H1 (cell line): ENCODE measurements around the gene PLXDC2. TPM values are rescaled to one million over a fixed set of nuclear protein-coding genes. Genes with fewer than 3 reads are reported as not detected.

Experiments
- CTCF ChIA-PET: fragments of 300-600 bp; sonication (Branson Sonifier 250); formaldehyde crosslinking; loops from one replicate; lab custom pipeline; 2021; ENCODE audit not compliant: partially characterized antibody; lab: Charles Lee
- POLR2A ChIA-PET: fragments of 300-600 bp; sonication (Branson Sonifier 250); formaldehyde crosslinking; loops from one replicate; lab custom pipeline; 2021; ENCODE audit warnings: inconsistent platforms; ENCODE audit not compliant: partially characterized antibody; lab: Charles Lee
- DNase-seq, 2 experiments: peaks; one replicate each; pipeline versions ENCODE4 v3.0.0 to v3.0.0-alpha.2; 2010 to 2022; ENCODE audit warnings: low spot score in 2 of 2, low read depth in 1 of 2, mixed read lengths in 1 of 2
- FAIRE-seq: peaks from 2 replicates; lab custom pipeline; 2011; peaks lifted over from hg19 to GRCh38; lab: Jason Lieb, UNC
- H2AFZ ChIP-seq: 2 replicates; pipeline ENCODE4 v1.8.1; 2012; ENCODE audit warnings: low read length, inconsistent platforms
- H2AK5ac ChIP-seq: 2 replicates; pipeline ENCODE4 v1.6.1; 2013; ENCODE audit warnings: low read depth, low read length
- H2BK120ac ChIP-seq: replicated peaks from 2 replicates; pipeline ENCODE3; 2013; ENCODE audit warnings: low read depth, low read length, inconsistent platforms
- H2BK12ac ChIP-seq: 2 replicates; pipeline ENCODE4 v1.6.1; 2013; ENCODE audit warnings: low read depth, low read length
- H2BK15ac ChIP-seq: 2 replicates; pipeline ENCODE4 v1.6.1; 2013; ENCODE audit warnings: low read length
- H2BK20ac ChIP-seq: 2 replicates; pipeline ENCODE4 v1.6.1; 2013; ENCODE audit warnings: low read length
- H2BK5ac ChIP-seq: 2 replicates; pipeline ENCODE4 v1.6.1; 2013; ENCODE audit warnings: low read depth, low read length
- H3K14ac ChIP-seq: 2 replicates; pipeline ENCODE4 v1.6.1; 2013; ENCODE audit warnings: inconsistent platforms; ENCODE audit not compliant: insufficient read length
- H3K18ac ChIP-seq: 2 replicates; pipeline ENCODE4 v1.6.1; 2013; ENCODE audit warnings: low read length; ENCODE audit errors: extremely low read depth
- H3K23ac ChIP-seq: 2 replicates; pipeline ENCODE4 v1.6.1; 2013; ENCODE audit warnings: inconsistent platforms; ENCODE audit not compliant: insufficient read length
- H3K23me2 ChIP-seq: 2 replicates; pipeline ENCODE4 v1.6.1; 2013; ENCODE audit warnings: low read depth, low read length
- H3K27ac ChIP-seq: 2 replicates; pipeline ENCODE4 v1.6.1; 2011; ENCODE audit warnings: low read depth, low read length, inconsistent platforms
- H3K27me3 ChIP-seq, 4 experiments: replicated peaks in 1 of 4; 1 replicate in 1 of 4; 2 replicates in 3 of 4; pipeline versions ENCODE4 v1.6.1 to v1.8.1; 2011 to 2013; ENCODE audit warnings: low read length in 3 of 4, mild to moderate bottlenecking in 3 of 4, inconsistent platforms in 2 of 4, mixed read lengths in 2 of 4, moderate library complexity in 1 of 4; ENCODE audit not compliant: control insufficient read depth in 3 of 4, insufficient read depth in 3 of 4; ENCODE audit errors: extremely low read depth in 1 of 4
- H3K36me3 ChIP-seq, 4 experiments: 2 replicates each; pipeline versions ENCODE4 v1.6.1 to v1.8.1; 2011 to 2013; ENCODE audit warnings: mild to moderate bottlenecking in 4 of 4, low read length in 3 of 4, moderate library complexity in 2 of 4, control low read depth in 1 of 4, inconsistent platforms in 1 of 4; ENCODE audit not compliant: insufficient read depth in 4 of 4, control insufficient read depth in 2 of 4
- H3K4ac ChIP-seq: replicated peaks from 2 replicates; pipeline ENCODE3; 2013; ENCODE audit warnings: low read length, low read depth, mixed read lengths, inconsistent platforms; ENCODE audit not compliant: insufficient read length
- H3K4me1 ChIP-seq, 4 experiments: replicated peaks in 1 of 4; 1 replicate in 1 of 4; 2 replicates in 3 of 4; pipeline versions ENCODE4 v1.6.1 to v1.8.1; 2011 to 2013; ENCODE audit warnings: low read length in 3 of 4, inconsistent platforms in 2 of 4, mixed read lengths in 1 of 4; ENCODE audit not compliant: insufficient read depth in 4 of 4, control insufficient read depth in 3 of 4
- H3K4me2 ChIP-seq, 2 experiments: 2 replicates each; pipeline versions ENCODE4 v1.6.1 to v1.8.1; 2011 to 2013; ENCODE audit warnings: low read depth in 2 of 2, low read length in 2 of 2, control low read depth in 1 of 2, inconsistent platforms in 1 of 2, mild to moderate bottlenecking in 1 of 2; ENCODE audit not compliant: insufficient read depth in 1 of 2
- H3K4me3 ChIP-seq, 4 experiments: fragments of 200-600, 300-600 bp in 1 of 4; sonication (generic), shearing (Covaris generic), sonication (Bioruptor Twin) in 1 of 4; 2 replicates each; pipeline versions ENCODE4 v1.5.1 to v1.8.1; 2011 to 2016; ENCODE audit warnings: low read length in 4 of 4, low read depth in 3 of 4, control low read depth in 2 of 4, inconsistent platforms in 2 of 4, mild to moderate bottlenecking in 2 of 4, mixed read lengths in 1 of 4, moderate library complexity in 1 of 4; ENCODE audit not compliant: insufficient read depth in 2 of 4; ENCODE audit errors: extremely low read depth in 1 of 4
- H3K56ac ChIP-seq: replicated peaks from 2 replicates; pipeline ENCODE3; 2013; ENCODE audit warnings: low read depth, mild to moderate bottlenecking, mixed read lengths, low read length, inconsistent platforms; ENCODE audit not compliant: insufficient read length
- H3K79me1 ChIP-seq: 2 replicates; pipeline ENCODE4 v1.6.1; 2013; ENCODE audit warnings: low read depth, low read length, control low read depth
- H3K79me2 ChIP-seq, 2 experiments: 2 replicates each; pipeline versions ENCODE4 v1.6.1 to v1.8.1; 2012 to 2013; ENCODE audit warnings: low read length in 2 of 2, mild to moderate bottlenecking in 2 of 2, inconsistent platforms in 1 of 2; ENCODE audit not compliant: insufficient read depth in 2 of 2, control insufficient read depth in 1 of 2
- H3K9ac ChIP-seq, 4 experiments: replicated peaks in 1 of 4; 1 replicate in 1 of 4; 2 replicates in 3 of 4; pipeline versions ENCODE4 v1.6.1 to v1.8.1; 2011 to 2013; ENCODE audit warnings: low read depth in 3 of 4, low read length in 3 of 4, control low read depth in 2 of 4, mild to moderate bottlenecking in 2 of 4, moderate library complexity in 2 of 4, inconsistent platforms in 1 of 4; ENCODE audit errors: extremely low read depth in 1 of 4
- H3K9me3 ChIP-seq, 2 experiments: 2 replicates each; pipeline versions ENCODE4 v1.6.1 to v1.8.1; 2012 to 2013; ENCODE audit warnings: mild to moderate bottlenecking in 2 of 2, moderate library complexity in 2 of 2, control low read depth in 1 of 2, inconsistent platforms in 1 of 2, low read depth in 1 of 2, low read length in 1 of 2, mixed read lengths in 1 of 2; ENCODE audit not compliant: insufficient read depth in 2 of 2
- H4K20me1 ChIP-seq, 2 experiments: replicated peaks in 1 of 2; 2 replicates each; pipeline versions ENCODE3 to v1.8.1; 2011 to 2013; ENCODE audit warnings: inconsistent platforms in 2 of 2, low read length in 2 of 2, mild to moderate bottlenecking in 1 of 2; ENCODE audit not compliant: insufficient read depth in 2 of 2, control insufficient read depth in 1 of 2
- H4K5ac ChIP-seq: 2 replicates; pipeline ENCODE4 v1.6.1; 2013; ENCODE audit warnings: low read length, low read depth, mixed read lengths, inconsistent platforms; ENCODE audit not compliant: insufficient read length
- H4K8ac ChIP-seq: 2 replicates; pipeline ENCODE4 v1.8.0; 2013; ENCODE audit warnings: mild to moderate bottlenecking, moderate library complexity, low read length, inconsistent platforms; ENCODE audit not compliant: insufficient read depth; ENCODE audit errors: extremely low read depth
- H4K91ac ChIP-seq: replicated peaks from 2 replicates; pipeline ENCODE3; 2013; ENCODE audit warnings: low read length, mixed read lengths, inconsistent platforms; ENCODE audit not compliant: insufficient read length
- CHD1 ChIP-seq: IDR thresholded peaks from 2 replicates; pipeline ENCODE4 v1.6.1; 2012; ENCODE audit warnings: low read depth, low read length, improper control_type of control experiment
- JUN ChIP-seq: IDR thresholded peaks from 2 replicates; pipeline ENCODE4 v1.6.1; 2011; ENCODE audit warnings: low read depth, mild to moderate bottlenecking, improper control_type of control experiment, low read length
- MAFK ChIP-seq: IDR thresholded peaks from 2 replicates; pipeline ENCODE4 v1.6.1; 2012; ENCODE audit warnings: low read depth, mild to moderate bottlenecking, improper control_type of control experiment, low read length
- PHF8 ChIP-seq: fragments of 200-600 bp; sonication (generic); conservative IDR thresholded peaks from 2 replicates; pipeline ENCODE4 v1.7.1; 2012; ENCODE audit warnings: low read depth, mild to moderate bottlenecking, inconsistent platforms, low read length, moderate library complexity
- SAP30 ChIP-seq: fragments of 300-600 bp; sonication (generic); IDR thresholded peaks from 2 replicates; pipeline ENCODE4 v1.7.1; 2012; ENCODE audit warnings: low read length, moderate library complexity, mild to moderate bottlenecking, inconsistent platforms; ENCODE audit not compliant: insufficient read depth, insufficient replicate concordance
- SP1 ChIP-seq: IDR thresholded peaks from 2 replicates; pipeline ENCODE4 v1.6.1; 2011; ENCODE audit warnings: low read depth, low read length
- SRF ChIP-seq: IDR thresholded peaks from 2 replicates; pipeline ENCODE4 v1.6.1; 2011; ENCODE audit warnings: mild to moderate bottlenecking, low read depth, low read length, moderate library complexity
- SUZ12 ChIP-seq: fragments of 200-600 bp; sonication (generic); IDR thresholded peaks from 2 replicates; pipeline ENCODE4 v1.6.1; 2012; ENCODE audit warnings: mild to moderate bottlenecking, inconsistent platforms, low read length, moderate library complexity, mixed read lengths
- TAF1 ChIP-seq: IDR thresholded peaks from 2 replicates; pipeline ENCODE4 v1.6.1; 2011; ENCODE audit warnings: mild to moderate bottlenecking, low read depth, low read length
- TAF7 ChIP-seq: optimal IDR thresholded peaks from 2 replicates; pipeline ENCODE3; 2011; ENCODE audit warnings: low read depth, mild to moderate bottlenecking, inconsistent platforms, low read length, moderate library complexity, borderline replicate concordance
- TEAD4 ChIP-seq: IDR thresholded peaks from 2 replicates; pipeline ENCODE4 v1.6.1; 2012; ENCODE audit warnings: low read depth, low read length, inconsistent platforms, mixed read lengths
- ZNF274 ChIP-seq: IDR thresholded peaks from 2 replicates; pipeline ENCODE4 v1.7.0; 2012; ENCODE audit warnings: low read length, borderline replicate concordance; ENCODE audit errors: extremely low read depth
- WGBS, 2 experiments: shearing (Covaris generic) in 1 of 2; methylation state at CpG; one replicate each; pipeline versions ENCODE4 v1.1.6 to v1.1.7; 2013 to 2015; ENCODE audit warnings: low lambda C conversion rate in 2 of 2, mixed read lengths in 2 of 2, inconsistent platforms in 1 of 2, low coverage in 1 of 2, missing lambda C conversion rate in 1 of 2; ENCODE audit not compliant: insufficient replicate concordance in 2 of 2, insufficient coverage in 1 of 2, insufficient read length in 1 of 2; ENCODE audit errors: extremely low coverage in 1 of 2, missing lambda C conversion rate in 1 of 2; 5-methylcytosine and 5-hydroxymethylcytosine counted together
- polyA plus RNA-seq, 7 experiments: library from polyadenylated mRNA; depleted of rRNA in 3 of 7; stranded (reverse) in 5 of 7; unstranded in 2 of 7; fragments of >200 nt in 5 of 7; fragments of 200-250 nt in 2 of 7; gene quantifications; 1 replicate in 5 of 7; 2 replicates in 1 of 7; 4 replicates in 1 of 7; pipeline versions ENCODE4 v1.2.1 to v1.2.3, GENCODE V29; 2011 to 2013; ENCODE audit warnings: missing spikeins in 2 of 7, mixed read lengths in 2 of 7
- total RNA-seq: library from RNA; stranded (reverse); fragmentation: NEBNext Ultra II Directional; extraction: Animal tissue kit (Norgen Biotek cat#: 25700); gene quantifications from 2 replicates; pipeline ENCODE4 v1.2.1, GENCODE V29; 2021
- TF ChIP-seq, protein P1 (sequence below): IDR thresholded peaks from 2 replicates; pipeline ENCODE4 v1.6.1; 2011; ENCODE audit warnings: low read length, improper control_type of control experiment

The PLXDC2 gene
- total and polyA plus RNA-seq, 2 of the 8 experiments (the other 6 are each of a cell fraction or from before 2014, with no cell fraction given) = 23.0 to 40.5 TPM

DNA sequence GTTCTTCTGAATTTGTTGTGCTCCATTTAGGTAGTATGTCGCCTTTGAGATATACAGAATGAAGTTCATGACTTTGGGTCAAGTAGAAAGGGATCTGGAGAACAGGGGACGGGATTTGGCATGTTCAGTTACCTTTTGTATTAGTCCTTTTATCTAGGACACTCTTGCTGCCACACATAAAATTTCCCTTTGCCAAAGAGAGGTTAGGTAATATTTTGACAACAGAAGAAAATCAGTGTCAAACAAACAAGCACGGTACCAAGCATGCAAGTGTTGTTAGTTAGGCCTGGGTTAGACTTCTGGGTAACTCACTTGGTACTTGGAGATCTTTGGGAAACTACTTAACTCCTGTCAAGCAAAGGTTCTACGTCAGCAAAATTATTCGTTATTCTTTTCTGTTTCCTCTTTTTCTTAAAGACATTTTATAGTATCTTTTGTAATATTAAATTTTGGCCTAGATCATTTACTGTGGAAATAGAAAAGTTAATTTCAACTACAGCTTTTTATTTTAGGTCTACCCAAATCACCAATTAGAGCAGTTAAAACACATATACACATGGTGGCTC is 116.7 kb downstream of the PLXDC2 start:
- Histone ChIP-seq H3K4me2 (no peak overlapping the region), H4K8ac (no peak overlapping the region), H3K14ac (no peak overlapping the region), H3K79me2 (peaks cover 0 to 48% of the 10 kb centered on the region in 2 experiments; a peak in 3 of 4 replicates), H4K5ac (no peak overlapping the region), H3K79me1 (no peaks in the 10 kb centered on the region), H2BK12ac (no peak overlapping the region), H4K20me1 (peaks cover 0 to 3% of the 10 kb centered on the region in 2 experiments), H3K9ac (no peak overlapping the region), H2BK20ac (no peak overlapping the region), H3K4me1 (peaks cover 0 to 4% (median 3%) of the 10 kb centered on the region in 4 experiments; a peak in 4 of 7 replicates), H3K23ac (no peak overlapping the region), H2BK15ac (no peak overlapping the region), H3K27me3 (no peaks in the 10 kb centered on the region), H2BK5ac (no peak overlapping the region), H3K4ac (no peak overlapping the region), H3K9me3 (no peaks in the 10 kb centered on the region), H3K4me3 (no peak overlapping the region), H3K36me3 (no peaks in the 10 kb centered on the region), H2BK120ac (no peak overlapping the region), H2AK5ac (no peak overlapping the region), H2AFZ (no peak overlapping the region), H3K56ac (no peak overlapping the region), H3K18ac (no peak overlapping the region), H3K27ac (no peak overlapping the region), H3K23me2 (no peaks in the 10 kb centered on the region), H4K91ac (no peak overlapping the region)
- POLR2A ChIA-PET = no interaction called here
- 89% methylated on average over 5 of the region's 5 CpGs; no CpG with 5 or more reads in 1 of the 2 experiments for WGBS, 2 experiments
- CTCF ChIA-PET = interaction anchor here (2.1 kb wide), 1 partner anchor 11 kb away, joined by 8 read pairs; no protein-coding TSS in a partner anchor
- FAIRE-seq (no peak), DNase-seq (no peak)
- TF ChIP-seq SRF = no peak
- TF ChIP-seq SUZ12 = no peak
- TF ChIP-seq JUN = no peak
- no peak for TF ChIP-seq MAFK
- TF ChIP-seq TEAD4 = no peak
- no peak for TF ChIP-seq TAF1
- no peak for TF ChIP-seq ZNF274
- TF ChIP-seq CHD1 = no peak
- TF ChIP-seq SAP30 = no peak
- no peak for TF ChIP-seq SP1
- no peak for TF ChIP-seq TAF7
- TF ChIP-seq PHF8 = no peak
- TF ChIP-seq, protein P1, sequence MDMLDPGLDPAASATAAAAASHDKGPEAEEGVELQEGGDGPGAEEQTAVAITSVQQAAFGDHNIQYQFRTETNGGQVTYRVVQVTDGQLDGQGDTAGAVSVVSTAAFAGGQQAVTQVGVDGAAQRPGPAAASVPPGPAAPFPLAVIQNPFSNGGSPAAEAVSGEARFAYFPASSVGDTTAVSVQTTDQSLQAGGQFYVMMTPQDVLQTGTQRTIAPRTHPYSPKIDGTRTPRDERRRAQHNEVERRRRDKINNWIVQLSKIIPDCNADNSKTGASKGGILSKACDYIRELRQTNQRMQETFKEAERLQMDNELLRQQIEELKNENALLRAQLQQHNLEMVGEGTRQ = no peak
